NCI-H146 treated with DMSO at 0.1 percent for 48 hours (cell line): ENCODE data around the gene PCDH19.

Experiments used
- DNase-seq: peaks from one replicate; lab custom pipeline; 2025; ENCODE audit not compliant: unreplicated experiment; lab: John Stamatoyannopoulos, UW

Gene PCDH19

GRCh38 chrX:100407147-100407783 is 2.8 kb downstream of the PCDH19 start:
- DNase-seq: no peak

GRCh38 chrX:100405424-100405823 is 4.6 kb downstream of the PCDH19 start:
- no peak for DNase-seq

- DNase-seq: no peak
Measured at GRCh38 chrX:100404851-100405250, 5.2 kb downstream of the PCDH19 start.

- DNase-seq: no peak
Measured at GRCh38 chrX:100395781-100396180, 14.3 kb downstream of the PCDH19 start.

- DNase-seq: no peak
Measured at GRCh38 chrX:100381619-100382018, 28.5 kb downstream of the PCDH19 start.

- no peak for DNase-seq
Measured at GRCh38 chrX:100379388-100379986, 30.6 kb downstream of the PCDH19 start.

GRCh38 chrX:100377826-100378225 is 32.2 kb downstream of the PCDH19 start:
- no peak for DNase-seq

- DNase-seq: no peak
Measured at GRCh38 chrX:100376576-100376975, 33.5 kb downstream of the PCDH19 start.

- DNase-seq: no peak
Measured at GRCh38 chrX:100373673-100374072, 36.4 kb downstream of the PCDH19 start.

GRCh38 chrX:100368167-100368566 is 41.9 kb downstream of the PCDH19 start:
- DNase-seq: no peak

- no peak for DNase-seq
Measured at GRCh38 chrX:100363896-100364295, 46.2 kb downstream of the PCDH19 start.

- no peak for DNase-seq
Measured at GRCh38 chrX:100358766-100359165, 51.3 kb downstream of the PCDH19 start.

- no peak for DNase-seq
Measured at GRCh38 chrX:100356351-100356896, 53.6 kb downstream of the PCDH19 start.

- no peak for DNase-seq
Measured at GRCh38 chrX:100355680-100356079, 54.4 kb downstream of the PCDH19 start.

- no peak for DNase-seq
Measured at GRCh38 chrX:100353326-100353725, 56.7 kb downstream of the PCDH19 start.

GRCh38 chrX:100350704-100351489 is 59.2 kb downstream of the PCDH19 start:
- DNase-seq: no peak

- no peak for DNase-seq
Measured at GRCh38 chrX:100349391-100349790, 60.7 kb downstream of the PCDH19 start.

- DNase-seq: no peak
Measured at GRCh38 chrX:100341142-100341510, 68.9 kb downstream of the PCDH19 start.

GRCh38 chrX:100340491-100341141 is 69.5 kb downstream of the PCDH19 start:
- DNase-seq: no peak

GRCh38 chrX:100328351-100328750 is 81.7 kb downstream of the PCDH19 start:
- no peak for DNase-seq

GRCh38 chrX:100319716-100320115 is 90.4 kb downstream of the PCDH19 start:
- DNase-seq: no peak
